Activated CD4-positive, alpha-beta T cell treated with anti-CD3 and anti-CD28 coated beads, Interleukin-2, amount 50 U/mL, for 1 hour (primary cell): Measurements from ENCODE around the gene F2RL1.
"Not testable (repeated sequence)": the region's sequence is repeated elsewhere in the genome, so short reads cannot be mapped to it uniquely, and the experiment has no call there.

ENCODE experiments used
- DNase-seq: peaks from one replicate; pipeline ENCODE4 v3.0.0-alpha.2; 2020

The F2RL1 gene

DNA sequence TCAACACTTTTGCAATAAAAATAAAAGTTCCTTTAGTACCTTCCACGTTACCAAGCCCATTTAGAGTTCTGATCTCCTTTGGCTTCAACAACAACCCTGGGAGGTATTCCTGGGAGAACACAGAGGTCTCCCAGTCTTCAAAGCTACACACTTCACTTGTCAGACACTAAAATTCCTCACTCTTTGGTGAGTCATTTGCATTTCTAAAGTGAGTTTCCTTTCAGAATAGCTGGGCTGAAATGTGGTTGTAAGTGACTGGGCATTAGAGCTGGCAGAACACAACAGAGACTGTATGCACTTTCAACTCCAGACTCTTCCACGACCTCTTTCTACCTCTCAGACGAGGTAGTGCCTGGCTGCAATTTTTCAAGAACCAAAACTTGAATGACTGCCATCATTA, 11.5 kb upstream of the F2RL1 start:
- no peak for DNase-seq

DNA sequence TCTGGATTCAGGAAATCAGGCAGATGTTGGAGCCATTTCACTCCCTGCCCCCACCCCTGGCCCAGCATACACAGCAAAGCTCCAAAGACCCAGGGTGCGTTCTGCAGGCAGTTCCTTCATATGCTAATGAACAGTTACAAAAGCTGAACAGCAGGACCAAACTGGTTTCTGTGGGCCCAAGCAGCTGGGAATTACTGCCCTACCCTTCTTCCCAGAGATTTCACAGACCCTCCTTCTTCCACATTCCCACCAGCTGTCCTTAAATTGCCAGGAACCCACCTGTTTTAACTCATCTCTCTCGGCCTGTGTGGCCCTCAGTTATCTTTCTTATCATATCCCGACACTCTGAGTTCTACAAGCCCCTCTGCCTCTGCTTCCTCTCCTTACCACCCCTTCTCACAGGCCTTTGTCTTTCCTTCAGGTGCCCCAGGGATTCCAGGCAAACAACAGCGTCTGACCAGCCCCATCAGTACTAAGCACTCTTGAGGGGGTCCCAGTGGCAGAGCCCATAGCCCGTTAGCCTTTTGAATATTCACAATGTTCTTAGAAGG, 10.6 kb upstream of the F2RL1 start:
- no peak for DNase-seq

DNA sequence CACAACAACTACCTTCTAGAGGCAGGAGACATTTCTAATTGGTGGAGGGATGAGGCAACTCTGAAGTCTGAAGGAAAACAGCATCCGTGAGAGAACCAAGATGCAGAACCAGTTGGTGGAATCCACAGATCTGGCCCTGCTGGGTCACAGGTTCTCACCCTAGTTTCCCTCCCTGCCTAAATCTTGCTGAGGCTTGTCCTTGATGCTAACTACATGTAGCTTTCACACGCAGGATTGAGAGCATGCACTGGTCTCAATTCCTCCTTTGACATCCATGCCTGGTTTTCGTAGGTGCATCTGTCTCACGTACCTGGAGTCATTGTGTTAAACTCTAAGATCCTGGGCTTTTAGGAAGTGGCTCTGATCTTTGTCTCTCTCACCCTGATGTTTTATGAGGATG, 9.7 kb upstream of the F2RL1 start:
- no peak for DNase-seq

DNA sequence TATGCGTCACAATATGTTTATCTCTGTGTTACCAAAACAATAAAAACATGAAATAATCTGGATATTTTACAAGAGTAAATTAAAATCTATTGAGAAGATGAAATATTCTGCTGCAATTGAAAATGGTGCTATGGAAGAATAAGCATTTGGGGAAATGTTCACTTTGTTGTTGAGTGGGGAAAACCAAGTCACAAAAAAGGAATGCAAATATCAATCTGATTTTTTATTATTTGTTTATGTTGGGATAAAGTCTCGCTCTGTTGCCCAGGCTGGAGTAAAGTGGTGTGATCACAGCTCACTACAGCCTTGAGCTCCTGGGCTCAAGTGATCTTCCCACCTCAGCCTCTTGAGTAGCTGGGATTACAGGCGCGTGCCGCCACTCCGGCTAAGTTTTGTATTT, 8.6 kb upstream of the F2RL1 start:
- no peak for DNase-seq

DNA sequence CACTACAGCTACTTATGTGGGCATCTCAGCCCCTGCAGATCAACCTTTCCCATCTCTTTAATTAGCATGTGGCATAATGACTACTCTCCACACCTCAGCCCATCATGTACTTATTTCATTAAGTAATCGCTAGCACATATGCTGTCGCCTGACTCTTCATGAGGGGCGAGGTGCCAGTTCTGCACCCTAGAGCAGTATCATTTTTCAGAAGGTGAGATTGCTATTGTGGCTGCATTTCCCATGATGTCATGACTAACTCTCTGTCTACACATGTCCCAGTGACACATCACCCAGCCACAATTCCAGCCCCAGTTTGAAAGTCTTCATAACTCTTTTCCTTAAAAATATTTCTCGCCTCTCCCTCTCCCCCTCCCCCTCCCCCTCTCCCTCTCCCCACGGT, 7.6 kb upstream of the F2RL1 start:
- no peak for DNase-seq

DNA sequence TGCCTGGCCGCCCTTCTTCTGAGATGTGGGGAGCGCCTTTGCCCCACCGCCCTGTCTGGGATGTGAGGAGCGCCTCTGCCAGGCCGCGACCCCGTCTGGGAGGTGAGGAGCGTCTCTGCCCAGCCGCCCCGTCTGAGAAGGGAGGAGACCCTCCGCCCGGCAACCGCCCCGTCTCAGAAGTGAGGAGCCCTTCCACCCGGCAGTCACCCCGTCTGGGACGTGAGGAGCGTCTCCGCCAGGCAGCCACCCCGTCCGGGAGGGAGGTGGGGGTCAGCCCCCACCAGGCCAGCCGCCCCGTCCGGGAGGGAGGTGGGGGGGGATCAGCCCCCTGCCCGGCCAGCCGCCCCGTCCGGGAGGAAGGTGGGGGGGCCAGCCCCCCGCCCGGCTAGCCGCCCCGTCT, 6.6 kb upstream of the F2RL1 start:
- DNase-seq, result not testable (repeated sequence)

DNA sequence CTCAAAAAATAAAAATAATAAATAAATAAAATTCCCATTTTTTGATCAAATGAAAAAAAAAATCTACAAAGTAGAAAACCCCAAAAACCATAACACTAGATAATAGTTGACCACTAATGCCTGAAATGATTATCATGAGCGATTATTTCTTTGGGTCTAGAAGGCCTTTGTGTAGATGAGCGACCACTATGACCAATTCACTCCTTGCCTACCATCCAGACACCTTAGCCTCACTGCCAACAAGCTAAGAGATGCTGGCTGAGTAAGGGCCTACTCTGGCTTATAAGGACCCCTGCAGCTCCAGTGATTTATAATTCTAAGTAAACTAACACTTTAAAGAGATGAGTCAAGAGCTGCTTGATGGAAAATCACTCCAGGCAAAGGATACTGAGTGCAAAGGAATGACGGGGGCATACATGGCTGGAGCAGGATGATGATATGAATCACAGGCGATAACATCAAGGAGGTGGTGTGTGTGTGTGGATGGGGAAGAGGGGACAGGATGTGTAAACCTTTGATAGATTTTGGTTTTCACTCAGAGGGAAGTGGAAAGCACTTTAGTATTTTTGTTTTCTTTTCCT, 4.8 kb upstream of the F2RL1 start:
- no peak for DNase-seq

DNA sequence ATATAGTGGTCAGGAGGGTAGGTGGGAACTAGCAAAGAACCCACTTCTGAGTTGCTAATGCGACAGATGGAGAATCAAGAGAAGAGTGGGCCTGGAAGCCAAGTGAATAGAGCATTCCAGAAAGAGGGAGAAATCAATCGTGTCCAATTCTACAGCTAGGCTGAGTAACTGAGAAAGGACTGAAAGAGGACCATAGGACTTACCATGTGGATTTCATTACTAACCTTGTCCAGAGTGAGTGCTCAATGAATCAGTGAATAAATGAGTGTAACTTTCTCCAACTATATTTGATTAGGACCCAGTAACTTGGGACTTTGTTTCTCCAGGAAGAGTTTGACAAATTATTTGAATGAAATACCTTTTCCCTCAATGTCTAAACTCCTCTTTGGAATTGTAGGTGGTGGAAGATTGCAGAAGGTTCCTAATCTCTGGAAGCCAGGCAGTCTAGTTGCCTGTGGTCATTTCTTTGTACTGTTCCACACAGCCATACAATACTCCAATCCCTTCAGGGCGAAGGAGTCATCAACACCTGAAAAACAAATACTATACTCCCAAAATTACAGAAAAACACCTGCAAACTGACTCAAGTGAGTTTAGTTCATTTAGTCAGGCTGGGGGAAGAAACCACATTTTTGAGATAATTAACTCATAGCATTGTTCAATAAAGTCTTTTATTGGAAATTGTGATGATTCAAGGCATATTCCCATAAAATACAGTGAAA, 2.6 kb upstream of the F2RL1 start:
- no peak for DNase-seq

DNA sequence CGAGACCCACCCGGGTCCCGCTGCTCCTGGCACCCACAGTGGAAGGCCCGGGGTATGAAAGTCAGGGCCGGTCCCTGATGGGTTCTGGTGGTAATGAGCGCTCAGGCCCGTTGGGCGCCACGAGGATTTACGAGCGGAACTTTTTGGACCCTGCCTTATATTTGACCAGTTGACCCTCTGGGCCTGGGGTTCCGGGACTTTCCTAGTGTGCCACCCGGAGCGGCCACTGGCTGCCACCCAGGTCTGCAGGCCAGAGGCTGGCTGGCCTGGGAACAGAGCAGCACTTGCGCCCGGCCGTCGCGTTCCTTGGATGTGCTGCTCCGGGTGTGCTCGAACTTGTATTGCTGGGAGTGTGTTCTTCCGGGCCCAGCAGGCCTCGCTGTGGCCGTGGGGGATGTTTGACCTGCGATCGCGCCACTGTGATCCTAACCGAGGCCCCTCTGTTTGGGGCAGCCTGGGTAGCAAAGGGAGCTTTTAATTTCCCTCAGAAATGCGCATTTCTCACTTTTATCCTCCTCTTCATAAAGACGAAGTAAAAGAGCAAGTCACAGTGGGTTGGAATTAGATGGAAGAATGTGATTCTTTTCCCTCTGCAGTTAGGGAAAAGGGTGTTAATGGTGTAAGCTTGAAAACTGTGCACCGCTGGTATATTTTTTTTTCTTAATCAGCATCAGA, 1.2 kb downstream of the F2RL1 start:
- no peak for DNase-seq

DNA sequence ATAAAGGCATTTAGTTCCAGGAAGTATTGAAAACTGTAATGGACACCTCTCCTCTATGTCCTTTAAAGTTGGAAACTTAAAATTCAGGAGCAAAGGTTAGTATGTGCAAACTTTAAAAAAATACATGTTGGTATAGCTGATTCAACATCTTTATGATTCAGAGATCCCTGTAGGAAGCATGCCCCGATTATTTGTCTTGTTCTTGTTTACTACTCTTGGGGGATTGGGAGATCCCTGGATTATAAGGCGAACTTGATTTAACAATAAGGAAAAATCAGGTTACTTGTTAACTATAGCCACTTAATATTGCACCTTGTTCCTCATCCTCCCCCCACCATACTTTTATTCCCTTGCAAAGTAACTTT, 1.7 kb downstream of the F2RL1 start:
- DNase-seq, result no peak

DNA sequence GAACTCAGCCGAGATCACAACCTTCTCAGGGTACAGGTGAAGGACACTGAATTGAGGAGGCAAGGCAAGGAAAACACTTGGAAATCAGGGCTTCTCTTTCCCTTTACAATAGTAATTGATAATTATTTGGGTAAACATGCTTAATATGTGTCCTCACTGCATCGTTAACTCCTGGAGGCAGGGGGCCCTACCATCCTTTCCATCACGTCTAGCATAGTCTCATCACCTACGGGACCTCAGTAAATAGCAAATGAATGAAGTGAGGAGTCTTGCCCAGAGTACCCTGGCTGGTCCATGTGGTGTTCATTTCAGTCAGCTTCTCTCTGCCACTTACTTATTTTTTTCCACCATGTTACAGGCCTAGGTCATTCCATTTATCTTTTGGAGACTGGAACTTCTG, 2.3 kb downstream of the F2RL1 start:
- no peak for DNase-seq

DNA sequence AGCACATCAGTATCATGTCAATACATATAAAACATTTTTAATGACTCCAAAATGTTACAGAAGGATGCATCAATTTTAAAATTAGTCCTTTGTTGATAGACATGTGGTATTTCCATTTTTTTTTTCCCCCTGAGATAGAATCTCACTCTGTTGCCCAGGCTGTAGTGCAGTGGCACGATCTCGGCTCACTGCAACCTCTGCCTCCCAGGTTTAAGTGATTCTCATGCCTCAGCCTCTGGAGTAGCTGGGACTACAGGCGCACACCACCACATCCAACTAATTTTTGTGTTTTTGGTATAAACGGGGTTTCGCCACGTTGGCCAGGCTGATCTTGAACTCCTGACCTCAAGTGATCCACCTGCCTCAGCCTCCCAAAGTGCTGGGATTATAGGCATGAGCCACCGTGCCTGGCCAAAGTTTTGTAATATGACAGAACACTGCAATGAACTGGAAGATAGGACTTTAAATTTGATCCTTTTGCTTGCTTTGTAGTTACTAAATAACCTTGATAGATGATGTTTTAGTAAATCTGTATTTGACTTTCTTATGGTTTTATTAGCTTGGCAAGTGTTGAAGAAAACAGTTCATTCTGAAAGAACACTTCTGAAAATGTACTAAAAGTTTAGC, 3.4 kb downstream of the F2RL1 start:
- DNase-seq, result not testable (repeated sequence)

DNA sequence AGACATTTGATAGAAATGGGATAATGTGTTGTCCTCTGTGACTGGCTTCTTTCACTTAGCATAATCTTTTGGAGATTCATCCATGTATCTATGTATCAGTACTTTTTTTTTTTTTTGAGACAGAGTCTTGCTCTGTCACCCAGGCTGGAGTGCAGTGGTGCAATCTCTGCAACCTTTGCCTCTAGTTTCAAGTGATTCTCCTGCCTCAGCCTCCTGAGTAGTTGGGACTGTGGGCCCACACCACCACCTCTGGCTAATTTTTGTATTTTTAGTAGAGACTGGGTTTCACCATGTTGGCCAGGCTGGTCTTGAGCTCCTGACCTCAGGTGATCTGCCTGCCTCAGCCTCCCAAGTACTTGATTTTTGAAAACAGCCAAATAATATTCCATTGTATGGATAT, 7.6 kb downstream of the F2RL1 start:
- not testable (repeated sequence) for DNase-seq

DNA sequence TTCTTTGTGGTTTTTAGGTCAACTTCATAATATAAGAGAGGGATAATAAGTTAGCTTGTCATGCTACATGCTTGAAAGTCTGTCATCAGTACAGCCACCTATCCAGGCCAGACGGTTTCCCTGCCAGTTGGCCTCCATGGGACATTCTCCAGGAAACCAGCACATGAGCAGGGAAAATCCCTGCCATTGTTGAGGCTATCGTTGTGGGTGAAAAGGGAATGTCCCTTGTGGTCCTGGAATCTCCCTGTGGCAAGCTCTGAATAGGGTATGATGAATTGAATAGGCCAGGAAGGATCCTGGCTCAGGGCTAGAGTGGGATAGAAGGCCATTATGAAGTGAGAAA, 12.3 kb downstream of the F2RL1 start:
- no peak for DNase-seq

DNA sequence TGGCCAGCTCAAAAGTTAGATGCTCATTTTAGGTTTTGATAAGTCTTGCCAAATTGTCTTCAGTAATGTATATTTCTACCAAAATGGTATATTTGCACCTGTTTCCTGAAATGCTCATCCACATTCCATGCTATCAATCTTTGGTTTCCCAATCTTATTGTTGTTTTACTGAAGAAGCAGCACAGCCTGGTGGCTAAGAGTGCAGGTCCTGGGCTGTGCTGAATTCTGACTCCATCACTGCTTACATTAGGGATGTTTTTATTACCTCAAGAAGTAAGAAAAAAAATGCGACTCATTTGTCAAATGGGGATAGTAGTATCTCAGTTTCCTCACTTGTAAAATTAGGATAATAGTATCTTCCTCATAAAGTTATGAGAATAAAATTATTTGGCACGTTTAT, 17.4 kb downstream of the F2RL1 start:
- DNase-seq, result no peak

DNA sequence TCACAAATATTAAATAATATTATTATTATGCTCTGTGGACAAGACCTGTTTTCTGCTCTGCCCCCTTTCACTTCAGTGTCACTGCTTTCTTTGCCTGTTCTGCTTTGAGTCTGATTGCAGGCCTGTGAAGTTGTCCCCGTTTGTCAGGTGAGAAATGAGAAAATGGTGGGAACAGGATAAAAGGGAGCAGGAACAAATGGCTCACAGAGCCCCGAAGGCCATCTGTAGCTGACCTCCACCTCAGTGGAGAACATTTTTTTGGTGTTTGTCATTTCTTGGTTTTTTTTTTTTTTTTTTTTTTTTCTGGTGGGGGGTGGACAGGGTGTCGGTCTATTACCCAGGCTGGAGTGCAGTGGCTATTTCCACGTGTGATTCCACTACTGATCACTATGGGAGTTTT, 17.8 kb downstream of the F2RL1 start:
- no peak for DNase-seq

DNA sequence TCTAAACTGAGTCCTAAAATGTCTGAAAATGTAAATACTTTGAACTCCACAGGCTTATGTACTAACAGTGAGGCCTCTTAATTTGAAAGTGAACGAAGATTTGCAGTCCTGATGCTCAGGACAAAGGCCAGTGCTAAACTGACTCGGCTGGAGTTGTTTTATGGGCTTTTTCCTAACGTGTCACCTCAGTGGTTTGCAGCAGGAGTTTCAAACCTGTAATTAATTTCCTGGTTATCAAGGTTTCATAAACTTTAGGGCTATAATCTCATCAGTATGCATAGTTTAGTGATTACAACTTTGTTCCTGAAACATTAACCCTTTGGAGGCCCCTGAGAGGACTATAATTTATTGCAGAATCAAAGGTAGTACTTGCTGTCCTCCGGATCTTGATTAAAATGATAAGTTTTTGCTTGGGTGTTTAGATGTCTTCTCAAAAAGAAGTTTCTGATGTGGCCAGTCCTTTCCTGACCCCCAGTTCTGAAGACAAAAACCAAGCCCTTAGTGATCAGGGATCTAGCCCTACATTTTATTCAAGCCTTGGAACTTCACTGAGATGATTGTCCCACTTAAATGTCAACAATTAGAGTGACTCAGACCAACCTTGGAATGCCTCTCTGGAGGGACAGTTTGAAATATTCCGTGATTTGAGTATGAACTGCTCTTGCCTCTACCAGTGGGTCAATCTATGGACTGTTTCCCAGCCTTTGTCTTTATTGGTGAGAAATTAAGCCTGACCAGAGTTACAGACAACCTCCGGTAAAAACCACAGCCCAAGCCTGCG, 19.8 kb downstream of the F2RL1 start:
- no peak for DNase-seq

DNA sequence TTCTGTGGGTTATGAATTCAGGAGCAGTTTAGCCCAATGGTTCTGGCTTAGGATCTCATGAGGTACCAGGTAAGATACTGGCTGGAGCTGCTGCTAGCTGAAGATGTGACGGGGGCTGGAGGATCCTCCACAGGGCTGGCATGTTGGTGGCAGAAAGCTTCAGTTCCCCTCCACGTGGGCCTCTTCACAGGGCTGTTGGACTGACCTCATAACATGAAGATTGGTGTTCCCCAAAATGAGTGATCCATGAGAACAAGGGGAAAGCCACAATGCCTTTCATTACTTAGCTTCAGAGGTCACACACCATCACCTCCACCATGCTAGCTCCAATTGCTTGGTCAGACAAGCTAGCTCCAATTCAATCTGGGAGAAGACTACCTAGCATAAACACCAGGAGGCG, 22.5 kb downstream of the F2RL1 start:
- no peak for DNase-seq

DNA sequence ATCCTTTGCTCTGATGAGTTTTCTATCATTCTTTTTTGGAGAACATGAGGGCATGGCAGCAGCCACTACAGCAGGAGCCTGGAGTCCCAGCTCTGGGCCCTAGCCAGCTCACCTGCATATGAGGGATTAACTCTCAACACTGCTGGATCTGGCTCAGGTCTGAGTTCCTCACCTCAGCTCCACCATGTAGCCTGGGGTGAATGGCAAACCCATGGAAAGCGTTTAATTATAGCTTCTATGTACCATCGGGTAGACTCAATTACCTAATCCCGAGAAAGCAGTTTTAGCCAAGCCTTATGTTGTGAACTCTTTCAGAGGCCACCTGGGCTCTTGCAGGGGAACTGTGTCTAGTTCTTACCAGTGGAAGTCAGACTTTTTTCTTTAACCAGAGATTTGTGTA, 27.1 kb downstream of the F2RL1 start:
- no peak for DNase-seq

DNA sequence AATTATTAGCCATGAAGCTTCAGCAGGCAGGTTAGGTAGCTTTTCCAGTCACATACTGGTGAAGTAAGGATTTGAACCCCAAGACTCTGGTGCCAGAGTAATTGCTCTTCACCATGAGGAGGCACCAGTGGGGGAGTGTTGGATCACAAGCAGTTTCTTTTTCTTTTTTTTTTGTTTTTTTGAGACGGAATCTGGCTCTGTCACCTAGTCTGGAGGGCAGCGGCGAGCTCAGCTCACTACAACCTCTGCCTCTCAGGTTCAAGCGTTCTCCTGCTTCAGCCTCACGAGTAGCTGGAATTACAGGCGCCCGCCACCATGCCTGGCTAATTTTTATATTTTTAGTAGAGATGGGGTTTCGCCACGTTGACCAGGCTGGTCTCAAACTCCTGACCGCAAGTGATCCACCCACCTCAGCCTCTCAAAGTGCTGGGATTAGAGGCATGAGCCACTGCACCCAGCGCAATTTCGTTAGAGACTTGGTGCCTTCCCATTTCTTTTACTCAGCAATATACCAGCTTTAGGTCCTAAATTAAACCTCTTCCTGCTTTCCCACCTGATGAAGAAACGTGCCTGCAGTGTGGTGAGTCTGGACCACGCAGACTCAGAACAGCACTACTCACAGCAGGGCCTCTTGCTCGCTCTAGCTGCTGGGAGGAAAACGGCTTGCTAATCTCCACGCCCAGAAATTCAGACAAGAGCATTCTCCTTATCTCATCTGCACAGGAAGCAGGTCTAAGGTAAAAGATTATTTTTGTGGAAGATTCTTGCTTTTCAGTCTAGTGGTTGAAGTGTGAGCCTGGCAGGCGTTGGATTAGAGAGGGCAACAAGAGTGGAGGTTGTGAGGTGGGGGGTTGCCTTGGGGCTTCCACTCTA, 30.8 kb downstream of the F2RL1 start, which contains the start of gene S100Z:
TSS of gene S100Z (plus strand) at position 596 of the 873 bp plus-strand sequence. CDS start 25,346 bp downstream, outside the sequence.
- peak; percentile 8 for DNase-seq

DNA sequence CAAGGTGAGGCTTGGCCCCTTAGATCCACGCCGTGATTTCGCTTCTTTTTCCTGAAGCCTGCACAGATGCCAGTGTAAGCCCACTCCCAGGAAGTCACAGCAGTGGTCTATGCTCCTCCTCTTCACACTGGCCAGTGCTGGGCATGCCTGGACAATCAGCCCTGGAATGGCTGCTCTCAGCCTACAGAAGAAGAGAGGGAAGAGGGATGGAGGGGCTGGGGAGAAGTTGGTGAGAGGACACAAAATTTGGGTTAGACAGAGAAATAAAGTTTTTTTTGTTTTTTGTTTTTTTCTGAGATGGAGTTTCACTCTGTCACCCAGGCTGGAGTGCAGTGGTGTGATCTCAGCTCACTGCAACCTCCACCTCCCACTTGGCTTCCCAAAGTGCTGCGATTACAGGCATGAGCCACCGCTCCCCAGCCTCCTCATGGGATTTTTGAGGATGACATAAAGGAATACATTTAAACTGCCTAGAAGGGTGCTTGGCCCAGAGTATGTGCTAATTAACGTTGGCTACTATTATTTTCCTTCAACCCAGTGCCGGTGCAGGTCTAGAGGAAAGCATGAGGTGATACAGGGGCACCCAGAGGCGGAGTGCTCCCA, 31.8 kb downstream of the F2RL1 start:
- DNase-seq, result no peak
